Right forelimb (tissue), 1 donor: ENCODE results near the gene PCSK5.
"Not testable (repeated sequence)": the region's sequence is repeated elsewhere in the genome, so short reads cannot be mapped to it uniquely, and the experiment has no call there.

ENCODE experiments used
- DNase-seq: peaks from one replicate; pipeline ENCODE4 v3.0.0-alpha.2; 2018

The PCSK5 gene

DNA sequence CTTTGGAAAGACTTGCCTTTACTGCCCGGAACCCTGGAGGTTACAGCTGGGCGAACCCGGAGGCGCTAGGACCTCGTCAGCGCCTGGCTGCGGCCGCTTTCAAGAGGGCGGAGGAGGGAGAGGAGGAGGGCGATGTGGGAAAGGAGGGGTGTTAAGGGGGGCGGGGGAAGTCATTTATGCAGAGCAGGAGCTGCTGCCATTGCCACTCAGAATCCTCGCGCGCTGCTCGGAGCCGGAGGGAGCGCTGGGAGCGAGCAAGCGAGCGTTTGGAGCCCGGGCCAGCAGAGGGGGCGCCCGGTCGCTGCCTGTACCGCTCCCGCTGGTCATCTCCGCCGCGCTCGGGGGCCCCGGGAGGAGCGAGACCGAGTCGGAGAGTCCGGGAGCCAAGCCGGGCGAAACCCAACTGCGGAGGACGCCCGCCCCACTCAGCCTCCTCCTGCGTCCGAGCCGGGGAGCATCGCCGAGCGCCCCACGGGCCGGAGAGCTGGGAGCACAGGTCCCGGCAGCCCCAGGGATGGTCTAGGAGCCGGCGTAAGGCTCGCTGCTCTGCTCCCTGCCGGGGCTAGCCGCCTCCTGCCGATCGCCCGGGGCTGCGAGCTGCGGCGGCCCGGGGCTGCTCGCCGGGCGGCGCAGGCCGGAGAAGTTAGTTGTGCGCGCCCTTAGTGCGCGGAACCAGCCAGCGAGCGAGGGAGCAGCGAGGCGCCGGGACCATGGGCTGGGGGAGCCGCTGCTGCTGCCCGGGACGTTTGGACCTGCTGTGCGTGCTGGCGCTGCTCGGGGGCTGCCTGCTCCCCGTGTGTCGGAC is at the start of gene PCSK5:
PCSK5 (plus strand) TSS at position 202 of the 805 bp plus-strand sequence; CDS start at position 711, 509 bp downstream.
- DNase-seq: peak; percentile 96

- no peak for DNase-seq
Measured at GRCh38 chr9:75844321-75844720, 46.2 kb upstream of the PCSK5 start.

DNA sequence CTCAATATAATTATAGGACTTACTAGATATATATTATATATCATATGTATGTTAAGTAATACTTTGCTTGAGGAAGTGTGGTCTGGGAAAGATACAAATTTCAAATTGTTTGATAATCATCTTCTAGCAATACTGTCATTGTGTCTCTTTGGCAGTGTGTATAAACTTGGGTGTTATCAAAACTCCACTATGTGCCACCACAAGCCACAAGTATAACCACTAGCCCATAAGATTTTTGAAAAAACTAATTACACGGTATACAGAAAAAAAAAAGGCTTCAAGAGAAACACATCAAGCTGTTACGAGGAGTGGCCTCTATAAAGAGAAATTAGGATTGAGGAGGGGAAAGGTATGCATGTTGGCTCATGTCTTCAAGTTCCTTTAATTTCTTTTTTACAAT is 44.7 kb upstream of the PCSK5 start:
- no peak for DNase-seq

- no peak for DNase-seq
Measured at GRCh38 chr9:75847085-75847484, 43.4 kb upstream of the PCSK5 start.

GRCh38 chr9:75850459-75851200 is 39.8 kb upstream of the PCSK5 start:
- no peak for DNase-seq

- no peak for DNase-seq
Measured at GRCh38 chr9:75851917-75852316, 38.6 kb upstream of the PCSK5 start.

- DNase-seq: no peak
Measured at GRCh38 chr9:75852746-75853145, 37.7 kb upstream of the PCSK5 start.

DNA sequence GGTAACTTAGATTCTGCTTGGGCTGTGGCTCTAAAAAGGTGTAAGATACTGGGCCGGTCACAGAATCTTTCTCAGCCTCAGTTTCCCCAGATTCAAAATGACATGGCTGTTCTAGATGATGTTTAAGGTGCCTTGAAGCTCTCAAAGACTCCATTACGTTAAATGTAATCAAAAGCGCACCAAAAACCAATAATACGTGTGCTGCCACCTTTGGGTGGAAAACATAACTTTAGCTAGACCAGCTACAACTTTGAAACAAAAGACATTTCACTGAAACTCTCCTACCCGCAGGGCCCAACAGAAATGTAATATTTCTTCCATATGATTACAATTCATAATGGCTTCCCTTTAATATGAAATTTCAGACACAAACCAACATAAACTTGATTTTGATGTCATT is 35.0 kb upstream of the PCSK5 start:
- no peak for DNase-seq

DNA sequence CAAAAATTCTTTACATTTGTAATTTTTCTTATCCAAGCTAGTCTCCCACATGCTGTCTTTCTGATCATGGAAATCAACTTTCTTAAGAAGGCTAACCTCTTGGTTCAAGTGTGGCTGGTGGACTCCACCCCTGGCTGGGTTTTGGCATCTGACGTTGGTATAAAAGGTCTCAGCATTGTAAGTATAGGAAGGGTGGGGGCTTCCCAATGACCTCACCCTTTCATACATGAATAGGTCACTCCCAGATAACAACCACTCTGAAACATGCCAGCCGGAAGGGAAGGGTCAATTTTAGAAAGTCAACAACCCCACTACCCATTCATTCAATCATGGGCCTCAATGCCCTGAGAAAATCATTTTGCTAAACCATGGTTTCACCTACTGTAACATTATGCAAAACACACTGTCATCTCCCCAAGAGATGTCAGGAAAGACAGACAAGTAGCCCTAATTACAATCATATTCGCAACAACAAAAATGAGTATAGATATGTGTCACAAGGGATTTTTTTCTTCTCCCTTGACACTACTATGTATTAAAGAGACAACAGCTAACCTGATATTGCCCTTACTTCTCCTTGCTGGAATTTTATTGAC is 31.9 kb upstream of the PCSK5 start:
- no peak for DNase-seq

DNA sequence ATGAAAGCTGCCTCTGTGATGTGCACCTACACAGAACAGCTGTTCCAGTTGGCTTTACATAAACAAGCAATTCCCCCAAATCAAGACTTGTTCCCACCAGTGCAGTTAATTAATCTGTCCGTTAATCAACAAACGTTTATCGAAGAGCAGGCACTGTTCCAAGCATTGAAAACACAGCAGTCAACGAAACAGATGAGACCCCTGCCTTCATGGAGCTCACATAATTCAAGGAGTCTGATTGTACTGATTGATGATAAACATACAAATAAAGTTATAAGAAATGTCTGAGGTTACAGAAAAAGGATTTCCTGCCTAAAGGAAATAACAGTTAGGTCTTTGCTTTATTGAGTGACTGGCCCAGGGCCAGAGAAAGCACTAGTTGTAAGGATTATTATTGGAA is 26.2 kb upstream of the PCSK5 start:
- no peak for DNase-seq

GRCh38 chr9:75866273-75866871 is 24.1 kb upstream of the PCSK5 start:
- no peak for DNase-seq

- not testable (repeated sequence) for DNase-seq
Measured at GRCh38 chr9:75868526-75868925, 21.9 kb upstream of the PCSK5 start.

DNA sequence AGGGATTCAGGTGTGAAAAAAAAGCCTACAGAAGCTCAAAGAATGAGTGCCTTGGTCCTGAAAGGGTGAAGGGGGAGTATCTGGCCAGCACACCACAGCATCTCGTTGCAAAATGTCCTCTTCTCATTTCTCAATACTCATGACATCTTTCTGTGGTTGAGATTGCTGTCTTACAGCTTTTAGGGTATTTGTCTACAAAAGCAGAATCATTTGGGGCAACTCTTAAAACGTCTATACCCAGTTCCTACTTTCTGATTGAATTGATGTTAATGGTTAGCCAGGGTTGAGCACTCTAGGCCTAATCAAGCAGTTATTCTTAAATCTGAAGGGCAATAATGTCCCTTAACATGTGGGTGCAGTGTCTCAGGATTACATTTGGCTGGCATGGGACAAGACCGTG is 21.2 kb upstream of the PCSK5 start:
- DNase-seq: no peak

DNA sequence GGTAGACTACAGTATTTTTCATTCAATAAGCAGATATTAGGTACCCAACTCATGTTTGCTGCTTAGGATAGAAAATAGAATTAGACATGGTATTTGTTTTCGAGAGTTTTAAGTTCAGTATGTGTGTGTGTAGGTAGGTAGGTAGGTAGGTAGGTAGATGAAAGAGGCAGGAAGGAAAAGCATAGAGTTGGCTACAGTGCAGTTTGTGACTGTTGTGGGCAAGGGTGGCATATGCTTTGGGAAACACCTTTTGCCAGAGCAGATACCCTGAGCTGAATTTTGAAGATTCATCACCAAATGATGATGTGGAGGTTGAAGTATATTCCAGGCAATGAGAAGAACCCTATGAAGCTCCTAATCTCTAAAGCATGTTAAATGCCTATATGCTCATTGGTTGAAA is 20.0 kb upstream of the PCSK5 start:
- no peak for DNase-seq

DNA sequence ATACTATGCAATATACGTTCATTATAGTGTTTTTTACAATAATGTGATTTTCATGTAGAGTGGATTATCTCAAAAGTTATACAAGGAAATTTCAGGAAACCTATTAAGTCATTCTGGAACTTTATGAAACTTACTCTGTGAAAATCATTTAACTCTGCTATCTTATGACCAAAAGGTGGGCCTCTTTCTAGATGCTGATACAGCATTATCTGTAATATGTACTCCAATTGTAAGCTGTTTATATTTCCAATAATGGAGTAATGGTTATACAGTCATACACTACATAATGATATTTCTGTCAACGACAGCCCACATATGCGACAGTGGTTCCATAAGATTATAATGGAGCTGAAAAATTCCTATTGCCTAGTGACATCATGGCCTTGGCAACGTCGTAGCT is 18.8 kb upstream of the PCSK5 start:
- DNase-seq: no peak

- DNase-seq: no peak
Measured at GRCh38 chr9:75873712-75874111, 16.8 kb upstream of the PCSK5 start.

DNA sequence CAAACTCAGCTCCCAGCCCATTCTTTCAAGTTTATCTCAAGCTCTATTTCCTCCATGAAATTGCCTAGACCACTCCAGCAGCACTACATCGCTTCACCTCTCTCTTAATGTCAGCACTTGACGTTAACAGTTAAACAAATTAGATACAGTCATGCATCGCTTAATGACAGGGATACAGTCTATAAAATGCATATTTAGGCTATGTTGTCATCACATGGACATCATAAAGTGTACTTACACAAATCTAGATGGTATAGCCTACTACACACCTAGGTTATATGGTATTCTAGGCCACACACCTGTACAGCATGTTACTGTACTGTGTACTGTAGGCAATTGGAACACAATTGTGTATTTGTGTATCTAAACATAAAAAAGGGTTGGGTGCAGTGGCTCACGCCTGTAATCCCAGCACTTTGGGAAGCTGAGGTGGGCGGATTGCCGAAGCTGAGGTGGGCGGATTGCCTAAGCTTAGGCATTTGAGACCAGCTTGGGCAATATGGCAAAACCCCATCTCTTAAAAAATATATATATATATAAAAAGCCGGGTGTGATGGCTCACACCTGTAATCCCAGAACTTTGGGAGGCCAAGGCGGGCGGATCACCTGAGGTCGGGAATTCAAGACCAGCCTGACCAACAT is 13.4 kb upstream of the PCSK5 start:
- DNase-seq: no peak

DNA sequence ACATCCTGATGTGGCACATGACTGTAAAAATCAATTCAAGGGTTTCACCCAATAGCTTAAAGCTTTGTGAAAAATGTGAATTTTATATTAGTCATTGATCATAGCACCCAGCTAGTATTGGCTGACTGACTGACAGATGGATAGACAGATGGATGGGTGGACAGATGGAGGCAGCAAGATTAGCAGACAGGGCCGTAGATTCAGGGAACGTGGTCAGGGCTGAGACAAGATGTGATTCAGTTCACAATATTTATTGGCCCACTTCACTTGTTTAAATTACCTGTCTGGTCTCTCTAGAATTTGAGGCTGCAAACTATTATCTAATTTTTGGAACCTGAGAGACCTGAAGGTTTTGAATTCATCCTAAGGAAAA is 12.0 kb upstream of the PCSK5 start:
- DNase-seq: no peak

DNA sequence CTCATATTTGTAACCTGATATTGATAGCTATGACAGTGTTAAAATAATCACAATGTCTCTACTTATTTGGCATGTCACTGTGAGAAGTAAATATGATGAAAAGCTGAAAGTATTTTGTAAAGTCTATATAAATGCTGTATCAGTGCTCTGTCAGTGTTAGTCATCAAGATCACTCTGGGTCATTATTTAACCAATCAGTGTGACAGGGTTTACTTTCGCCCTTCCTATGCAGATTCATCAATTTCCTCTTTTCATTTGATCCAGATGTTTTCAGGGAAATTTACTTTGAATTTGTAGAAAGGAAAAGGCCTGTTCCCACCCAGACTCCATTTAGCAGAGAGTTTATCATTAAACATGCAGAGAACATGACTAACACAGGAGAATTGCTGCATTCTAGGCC is 9.9 kb upstream of the PCSK5 start:
- no peak for DNase-seq

- no peak for DNase-seq
Measured at GRCh38 chr9:75881761-75882160, 8.7 kb upstream of the PCSK5 start.

GRCh38 chr9:75885652-75886051 is 4.8 kb upstream of the PCSK5 start:
- no peak for DNase-seq

DNA sequence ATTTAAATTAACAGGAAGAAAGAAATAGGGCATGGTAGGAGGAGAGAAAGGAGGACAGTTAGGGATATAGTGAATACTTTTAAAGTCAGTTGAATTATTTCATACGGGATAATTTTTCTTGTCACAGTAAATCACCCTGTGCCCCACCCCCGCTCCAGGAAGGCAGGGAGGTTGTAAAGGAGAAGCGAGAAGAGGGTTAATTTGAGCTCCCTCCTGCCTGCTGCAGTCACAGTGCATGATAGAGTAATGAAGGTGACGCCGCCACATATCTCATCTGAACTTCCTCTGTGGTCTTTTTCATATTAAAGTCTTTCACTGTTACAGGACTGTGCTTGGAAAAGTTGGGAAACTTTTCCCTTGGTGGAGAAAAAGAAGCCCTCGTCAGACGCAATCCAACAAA is 896 bp upstream of the PCSK5 start:
- DNase-seq: no peak

DNA sequence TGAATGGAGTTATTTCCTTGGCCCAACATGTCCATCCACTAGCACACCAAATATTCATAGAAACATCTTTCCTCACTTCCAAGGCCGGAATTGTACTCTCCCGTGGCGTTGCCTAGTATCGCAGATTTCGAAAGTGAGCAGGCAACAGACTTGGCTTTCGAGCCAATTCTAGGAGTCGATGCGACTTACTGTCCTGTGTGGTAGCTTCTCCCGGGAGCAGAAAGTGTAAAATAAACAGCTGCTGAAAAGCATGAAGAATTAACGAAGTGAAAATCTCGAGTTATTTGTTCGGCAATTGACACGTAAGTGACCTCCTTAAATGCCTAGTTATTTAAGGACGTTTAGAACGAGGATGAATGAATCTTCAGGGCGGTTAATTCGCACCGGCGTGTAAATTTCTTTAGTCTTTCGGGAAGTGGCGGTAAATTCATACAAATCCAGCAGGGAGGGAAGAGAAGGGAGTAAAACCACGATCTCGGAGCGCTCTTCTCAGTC is 449 bp upstream of the PCSK5 start:
- peak; percentile 75 for DNase-seq
